HepG2 (cell line): ENCODE data around the gene LTA. TPM values are rescaled to one million over a fixed set of nuclear protein-coding genes. Genes with fewer than 3 reads are reported as not detected.

Experiments
- CCAR2 ChIP-seq: fragments of 200-400 bp; formaldehyde crosslinking; optimal IDR thresholded peaks from 2 replicates; pipeline ENCODE3; 2018; ENCODE audit warnings: low read depth, mild to moderate bottlenecking, low read length, moderate library complexity
- CEBPB ChIP-seq: IDR thresholded peaks from 2 replicates; pipeline ENCODE4 v1.6.1; 2011; ENCODE audit warnings: low read depth, low read length, improper control_type of control experiment, borderline replicate concordance
- ELF3 ChIP-seq: IDR thresholded peaks from 2 replicates; pipeline ENCODE4 v1.6.1; 2016; ENCODE audit warnings: missing genetic modification reagents, missing compliant biosample characterization
- KDM2A ChIP-seq: sonication (generic); formaldehyde crosslinking; IDR thresholded peaks from 2 replicates; pipeline ENCODE4 v1.4.0; 2020; ENCODE audit warnings: low read depth, missing genetic modification reagents, borderline replicate concordance
- PAWR ChIP-seq: sonication (generic); formaldehyde crosslinking; IDR thresholded peaks from 2 replicates; pipeline ENCODE4 v1.4.0; 2020; ENCODE audit warnings: missing genetic modification reagents, mild to moderate bottlenecking, borderline replicate concordance
- PHF20 ChIP-seq: sonication (generic); formaldehyde crosslinking; IDR thresholded peaks from 2 replicates; pipeline ENCODE4 v1.5.0; 2020; ENCODE audit warnings: mild to moderate bottlenecking, missing genetic modification reagents
- POGK ChIP-seq: sonication (generic); formaldehyde crosslinking; conservative IDR thresholded peaks from 2 replicates; pipeline ENCODE4 v1.8.0; 2022; ENCODE audit warnings: mild to moderate bottlenecking, moderate library complexity, missing genetic modification reagents
- ZBED4 ChIP-seq: sonication (generic); formaldehyde crosslinking; IDR thresholded peaks from 2 replicates; pipeline ENCODE4 v1.4.0; 2020; ENCODE audit warnings: missing genetic modification reagents, borderline replicate concordance
- ZBTB10 ChIP-seq: sonication (generic); formaldehyde crosslinking; IDR thresholded peaks from 2 replicates; pipeline ENCODE4 v1.4.0; 2020; ENCODE audit warnings: missing genetic modification reagents, borderline replicate concordance
- ZBTB21 ChIP-seq: sonication (generic); formaldehyde crosslinking; IDR thresholded peaks from 2 replicates; pipeline ENCODE4 v1.4.0; 2020; ENCODE audit warnings: missing genetic modification reagents
- ZBTB39 ChIP-seq: sonication (generic); formaldehyde crosslinking; IDR thresholded peaks from 2 replicates; pipeline ENCODE4 v1.5.0; 2020; ENCODE audit warnings: missing genetic modification reagents
- ZBTB7A ChIP-seq: sonication (generic); formaldehyde crosslinking; IDR thresholded peaks from 2 replicates; pipeline ENCODE4 v1.8.0; 2022; ENCODE audit warnings: mild to moderate bottlenecking, missing genetic modification reagents
- ZFP91 ChIP-seq: sonication (generic); formaldehyde crosslinking; IDR thresholded peaks from 2 replicates; pipeline ENCODE4 v1.9.0; 2022; ENCODE audit warnings: missing genetic modification reagents, mild to moderate bottlenecking, borderline replicate concordance
- ZNF547 ChIP-seq: sonication (generic); formaldehyde crosslinking; IDR thresholded peaks from 2 replicates; pipeline ENCODE4 v1.5.1; 2020; ENCODE audit warnings: mild to moderate bottlenecking, missing genetic modification reagents
- ZNF570 ChIP-seq: sonication (generic); formaldehyde crosslinking; IDR thresholded peaks from 2 replicates; pipeline ENCODE4 v1.4.0; 2020; ENCODE audit warnings: mild to moderate bottlenecking, missing genetic modification reagents, borderline replicate concordance
- ZNF841 ChIP-seq: sonication (generic); formaldehyde crosslinking; IDR thresholded peaks from 2 replicates; pipeline ENCODE4 v1.8.1; 2023; ENCODE audit warnings: missing genetic modification reagents, borderline replicate concordance
- ZNF850 ChIP-seq: sonication (generic); formaldehyde crosslinking; conservative IDR thresholded peaks from 2 replicates; pipeline ENCODE4 v1.9.0; 2021; ENCODE audit warnings: mild to moderate bottlenecking, missing genetic modification reagents
- polyA plus RNA-seq, 8 experiments: library from polyadenylated mRNA; depleted of rRNA in 3 of 8; stranded (reverse) in 7 of 8; unstranded in 1 of 8; fragments of >200 nt; fragmentation: Illumina TruSeq in 4 of 8; extraction: Trizol in 4 of 8; gene quantifications; 2 replicates each; pipeline versions ENCODE4 v1.2.1 to v1.2.3, GENCODE V29; 2011 to 2016; ENCODE audit warnings: low read depth in 4 of 8, missing spikeins in 1 of 8, mixed read lengths in 1 of 8; ENCODE audit not compliant: insufficient read depth in 1 of 8
- total RNA-seq, 5 experiments: library from RNA; depleted of rRNA; stranded (reverse); fragments of >200 nt; fragmentation: Illumina TruSeq; extraction: Trizol; gene quantifications; 2 replicates each; pipeline ENCODE4 v1.2.3, GENCODE V29; 2016; ENCODE audit warnings: low read depth in 1 of 5

LTA gene
- total and polyA plus RNA-seq, 2 of the 13 experiments (the other 11 are each of a cell fraction or from before 2014, with no cell fraction given) = 0.09 TPM; not detected in 1

GRCh38 chr6:31614075-31614619 lies 42.1 kb downstream of the LTA start (continued):
- no peak for TF ChIP-seq PAWR
- TF ChIP-seq ZBTB21 = no peak
- TF ChIP-seq KDM2A = no peak
- no peak for TF ChIP-seq ZNF841
- TF ChIP-seq ZBTB10 (CRISPR knock-in tag) = no peak
- TF ChIP-seq ZNF850 = no peak
- no peak for TF ChIP-seq ZBTB39
- TF ChIP-seq ZNF547 (CRISPR knock-in tag) = 0 out of 2 replicates have a peak, but pooled peaks have one; percentile 37
- TF ChIP-seq CEBPB = no peak
- no peak for TF ChIP-seq PHF20 (CRISPR knock-in tag)
- TF ChIP-seq CCAR2 = no peak
- no peak for TF ChIP-seq ZBED4 (CRISPR knock-in tag)
- TF ChIP-seq ELF3 (CRISPR knock-in tag) = no peak
- no peak for TF ChIP-seq ZNF570 (CRISPR knock-in tag)
- TF ChIP-seq ZFP91 (CRISPR knock-in tag) = peak; percentile 51; the same call in 1 of the 2 replicates
- TF ChIP-seq ZBTB7A (CRISPR knock-in tag) = no peak
- no peak for TF ChIP-seq POGK (CRISPR knock-in tag)
